WTC11 (cell line): Measurements from ENCODE around the gene RAPGEF5.

ENCODE experiments used
- USF1 ChIP-seq: sonication (generic); formaldehyde crosslinking; IDR thresholded peaks from 2 replicates; pipeline ENCODE4 v1.8.0; 2022; ENCODE audit warnings: mild to moderate bottlenecking, missing genetic modification reagents
- ZBTB21 ChIP-seq: sonication (generic); formaldehyde crosslinking; IDR thresholded peaks from 2 replicates; pipeline ENCODE4 v1.8.1; 2023; ENCODE audit warnings: mild to moderate bottlenecking, missing genetic modification reagents, borderline replicate concordance
- ZNF121 ChIP-seq: sonication (generic); formaldehyde crosslinking; IDR thresholded peaks from 2 replicates; pipeline ENCODE4 v1.8.0; 2023; ENCODE audit warnings: missing genetic modification reagents
- ZNF423 ChIP-seq: fragments of 250-450 bp; sonication (Bioruptor Pico); IDR thresholded peaks from 2 replicates; pipeline ENCODE4 v2.1.2; 2022; ENCODE audit warnings: mild to moderate bottlenecking, moderate library complexity
- TF ChIP-seq, protein P1 (sequence below): fragments of 200-600 bp; IDR thresholded peaks from 2 replicates; pipeline ENCODE4 v1.8.0; 2022; ENCODE audit warnings: antibody characterized with exemption

DNA sequence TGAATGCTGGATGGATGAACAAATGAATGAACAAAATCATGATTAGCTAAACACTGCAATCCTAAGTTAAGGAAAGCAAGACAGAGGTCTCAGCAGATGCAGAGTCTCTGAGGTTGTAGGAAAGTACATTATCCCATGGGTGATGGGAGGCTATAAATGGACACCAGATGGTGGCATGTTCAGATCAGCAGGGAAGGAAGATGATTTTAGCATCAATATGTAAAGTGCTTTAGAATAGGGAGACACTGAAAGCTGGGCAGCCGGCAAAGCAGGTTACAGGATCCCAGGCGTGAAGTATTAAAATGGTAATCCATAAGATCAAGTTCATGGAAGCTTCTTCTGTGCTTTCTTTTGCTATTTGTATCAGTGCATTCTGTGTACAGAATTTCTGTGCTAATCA lies 7.9 kb upstream of the RAPGEF5 start:
- no peak for TF ChIP-seq ZNF423 (CRISPR knock-in tag)
- no peak for TF ChIP-seq ZBTB21 (CRISPR knock-in tag)
- TF ChIP-seq USF1 (CRISPR knock-in tag): no peak
- TF ChIP-seq ZNF121: no peak
- TF ChIP-seq, protein P1, sequence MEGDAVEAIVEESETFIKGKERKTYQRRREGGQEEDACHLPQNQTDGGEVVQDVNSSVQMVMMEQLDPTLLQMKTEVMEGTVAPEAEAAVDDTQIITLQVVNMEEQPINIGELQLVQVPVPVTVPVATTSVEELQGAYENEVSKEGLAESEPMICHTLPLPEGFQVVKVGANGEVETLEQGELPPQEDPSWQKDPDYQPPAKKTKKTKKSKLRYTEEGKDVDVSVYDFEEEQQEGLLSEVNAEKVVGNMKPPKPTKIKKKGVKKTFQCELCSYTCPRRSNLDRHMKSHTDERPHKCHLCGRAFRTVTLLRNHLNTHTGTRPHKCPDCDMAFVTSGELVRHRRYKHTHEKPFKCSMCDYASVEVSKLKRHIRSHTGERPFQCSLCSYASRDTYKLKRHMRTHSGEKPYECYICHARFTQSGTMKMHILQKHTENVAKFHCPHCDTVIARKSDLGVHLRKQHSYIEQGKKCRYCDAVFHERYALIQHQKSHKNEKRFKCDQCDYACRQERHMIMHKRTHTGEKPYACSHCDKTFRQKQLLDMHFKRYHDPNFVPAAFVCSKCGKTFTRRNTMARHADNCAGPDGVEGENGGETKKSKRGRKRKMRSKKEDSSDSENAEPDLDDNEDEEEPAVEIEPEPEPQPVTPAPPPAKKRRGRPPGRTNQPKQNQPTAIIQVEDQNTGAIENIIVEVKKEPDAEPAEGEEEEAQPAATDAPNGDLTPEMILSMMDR: no peak
